K562 (cell line): Measurements from ENCODE around the gene NPM1. TPM values are rescaled to one million over a fixed set of nuclear protein-coding genes. Genes with fewer than 3 reads are reported as not detected.

Experiments used
- ATAC-seq: fragments of 200-7000 bp; cut with Tn5 transposase; 3 replicates; pipeline ENCODE4 v1.9.1; 2020; ENCODE audit warnings: moderate library complexity
- BruUV-seq: library from RNA; stranded (reverse); fragments of 400-500 nt; replicated peaks from 2 replicates; lab custom pipeline; 2021; lab: Mats Ljungman, UMichigan
- CTCF ChIA-PET: fragments of 300-600 bp; formaldehyde crosslinking; extraction: SDS; loops from one replicate; lab custom pipeline; 2021; ENCODE audit warnings: low intra/inter-chr PET ratio; lab: Yijun Ruan, JAX
- POLR2A ChIA-PET: fragments of 300-600, 350-650 bp; sonication (Branson Sonifier 250); formaldehyde crosslinking; extraction: SDS; loops from one replicate; lab custom pipeline; 2021; ENCODE audit warnings: antibody characterized with exemption, inconsistent platforms; lab: Yijun Ruan, JAX
- DNase-seq, 4 experiments: peaks; one replicate each; pipeline versions ENCODE4 v3.0.0 to v3.0.0-alpha.2; 2011 to 2018; ENCODE audit warnings: low spot score in 3 of 4, mixed read lengths in 3 of 4; ENCODE audit errors: extremely low read depth in 1 of 4
- FAIRE-seq: peaks from 2 replicates; lab custom pipeline; 2011; peaks lifted over from hg19 to GRCh38; lab: Jason Lieb, UNC
- H2AFZ ChIP-seq: 2 replicates; pipeline ENCODE4 v1.6.0; 2011; ENCODE audit warnings: low read depth, low read length, control low read depth, inconsistent platforms
- H3K27ac ChIP-seq: fragments of 200-600 bp; 3 replicates; pipeline ENCODE4 v1.8.0; 2011; ENCODE audit warnings: low read depth, mild to moderate bottlenecking, control low read depth, inconsistent platforms, low read length, moderate library complexity, mixed read lengths; ENCODE audit errors: extremely low read depth
- H3K27me3 ChIP-seq, 2 experiments: fragments of 300-600 bp in 1 of 2; 2 replicates in 1 of 2; 3 replicates in 1 of 2; pipeline versions ENCODE4 v1.6.0 to v1.8.0; 2011; ENCODE audit warnings: inconsistent platforms in 2 of 2, low read length in 2 of 2, mild to moderate bottlenecking in 1 of 2, mixed read lengths in 1 of 2, moderate library complexity in 1 of 2; ENCODE audit not compliant: control insufficient read depth in 2 of 2, insufficient read depth in 2 of 2
- H3K36me3 ChIP-seq: fragments of 300-600 bp; 3 replicates; pipeline ENCODE4 v1.8.0; 2011; ENCODE audit warnings: mild to moderate bottlenecking, low read length, inconsistent platforms; ENCODE audit not compliant: control insufficient read depth, insufficient read depth
- H3K4me1 ChIP-seq, 2 experiments: fragments of 200-600 bp in 1 of 2; replicated peaks in 1 of 2; 2 replicates in 1 of 2; 3 replicates in 1 of 2; pipeline versions ENCODE4 v1.5.1 to v1.8.0; 2011; ENCODE audit warnings: inconsistent platforms in 2 of 2, low read length in 2 of 2, mild to moderate bottlenecking in 1 of 2, mixed read lengths in 1 of 2, moderate library complexity in 1 of 2; ENCODE audit not compliant: control insufficient read depth in 2 of 2, insufficient read depth in 2 of 2
- H3K4me2 ChIP-seq: 2 replicates; pipeline ENCODE4 v1.6.1; 2011; ENCODE audit warnings: low read length, control low read depth, inconsistent platforms, mixed read lengths; ENCODE audit not compliant: insufficient read depth
- H3K4me3 ChIP-seq: fragments of 200-600 bp; sonication (generic), shearing (Covaris generic); 2 replicates; pipeline ENCODE4 v1.5.1; 2016; ENCODE audit warnings: control low read depth, inconsistent platforms
- H3K79me2 ChIP-seq: fragments of 200-600 bp; 3 replicates; pipeline ENCODE4 v1.8.0; 2011; ENCODE audit warnings: low read length, inconsistent platforms; ENCODE audit not compliant: control insufficient read depth, insufficient read depth
- H3K9ac ChIP-seq, 2 experiments: 2 replicates each; pipeline versions ENCODE4 v1.6.0 to v1.6.1; 2011; ENCODE audit warnings: low read depth in 2 of 2, low read length in 2 of 2, control low read depth in 1 of 2, inconsistent platforms in 1 of 2, mild to moderate bottlenecking in 1 of 2, mixed read lengths in 1 of 2; ENCODE audit not compliant: insufficient read depth in 1 of 2
- H3K9me1 ChIP-seq: one replicate; pipeline ENCODE4 v1.6.0; 2011; ENCODE audit warnings: inconsistent platforms, mild to moderate bottlenecking, low read length, moderate library complexity; ENCODE audit not compliant: control insufficient read depth, insufficient read depth
- H3K9me3 ChIP-seq: replicated peaks from 2 replicates; pipeline ENCODE4 v1.5.1; 2011; ENCODE audit warnings: low read depth, low read length, inconsistent platforms; ENCODE audit not compliant: control insufficient read depth, insufficient read depth
- H4K20me1 ChIP-seq: replicated peaks from 2 replicates; pipeline ENCODE4 v1.6.1; 2011; ENCODE audit warnings: low read length, inconsistent platforms, mixed read lengths; ENCODE audit not compliant: control insufficient read depth, insufficient read depth
- CSDE1 ChIP-seq, 2 experiments: fragments of 450-650 bp; IDR thresholded peaks; 2 replicates each; pipeline ENCODE4 v1.6.1; 2016; ENCODE audit warnings: mild to moderate bottlenecking in 1 of 2
- EWSR1 ChIP-seq: fragments of 450-650 bp; IDR thresholded peaks from 2 replicates; pipeline ENCODE4 v1.6.1; 2018; ENCODE audit warnings: borderline replicate concordance, mild to moderate bottlenecking, low read depth, moderate library complexity; ENCODE audit not compliant: partially characterized antibody
- FIP1L1 ChIP-seq: fragments of 200-400 bp; formaldehyde crosslinking; IDR thresholded peaks from 2 replicates; pipeline ENCODE4 v1.6.1; 2018; ENCODE audit warnings: mild to moderate bottlenecking, low read depth, low read length; ENCODE audit not compliant: poor library complexity, severe bottlenecking
- FOXA3 ChIP-seq, 2 experiments: fragments of 450-650 bp in 1 of 2; sonication (generic) in 1 of 2; formaldehyde crosslinking; IDR thresholded peaks in 1 of 2; conservative IDR thresholded peaks in 1 of 2; 2 replicates each; pipeline versions ENCODE4 v1.4.0 to v1.8.0; 2020 to 2022; ENCODE audit warnings: mild to moderate bottlenecking in 2 of 2, missing genetic modification reagents in 1 of 2
- OTX1 ChIP-seq: fragments of 450-650 bp; formaldehyde crosslinking; IDR thresholded peaks from 2 replicates; pipeline ENCODE4 v1.4.0; 2022; ENCODE audit warnings: mild to moderate bottlenecking
- RBBP5 ChIP-seq: fragments of 200-600 bp; sonication (generic); IDR thresholded peaks from 2 replicates; pipeline ENCODE4 v1.6.1; 2012; ENCODE audit warnings: borderline replicate concordance, mild to moderate bottlenecking, low read length, control low read depth, inconsistent platforms; ENCODE audit not compliant: insufficient read depth, poor library complexity, severe bottlenecking
- SAFB2 ChIP-seq: fragments of 200-400 bp; formaldehyde crosslinking; IDR thresholded peaks from 2 replicates; pipeline ENCODE4 v1.6.1; 2018; ENCODE audit warnings: borderline replicate concordance, low read length, low read depth, moderate library complexity; ENCODE audit not compliant: severe bottlenecking
- SLC30A9 ChIP-seq: fragments of 250-450 bp; sonication (Bioruptor Pico); IDR thresholded peaks from 2 replicates; pipeline ENCODE4 v1.8.0; 2022; ENCODE audit warnings: mild to moderate bottlenecking, moderate library complexity
- TFAM ChIP-seq: fragments of 250-450 bp; sonication (Bioruptor Pico); conservative IDR thresholded peaks from 2 replicates; pipeline ENCODE4 v1.5.0; 2021; ENCODE audit warnings: mild to moderate bottlenecking, moderate library complexity
- ZC3H4 ChIP-seq: sonication (generic); formaldehyde crosslinking; IDR thresholded peaks from 2 replicates; pipeline ENCODE4 v1.9.0; 2021; ENCODE audit warnings: missing genetic modification reagents, borderline replicate concordance
- ZNF57 ChIP-seq: fragments of 450-650 bp; formaldehyde crosslinking; IDR thresholded peaks from 2 replicates; pipeline ENCODE4 v1.4.0; 2020; ENCODE audit warnings: mild to moderate bottlenecking, moderate library complexity
- WGBS: fragments of 100-300 bp; shearing (Covaris generic); methylation state at CpG from one replicate; pipeline ENCODE4 v1.1.6; 2016; ENCODE audit warnings: low coverage, mixed read lengths; ENCODE audit not compliant: insufficient coverage; ENCODE audit errors: missing lambda C conversion rate; 5-methylcytosine and 5-hydroxymethylcytosine counted together
- in situ Hi-C: fragments of 300-500 bp; cut with MboI; formaldehyde crosslinking; loops from 4 replicates; pipeline ENCODE4 v1.15.0; 2018; ENCODE audit warnings: inconsistent platforms, mixed read lengths
- intact Hi-C: fragments of 100-400 bp; cut with micrococcal nuclease; formaldehyde crosslinking; loops from 2 replicates; pipeline ENCODE4 v1.14.2; 2022
- polyA plus RNA-seq, 8 experiments: library from polyadenylated mRNA; depleted of rRNA in 4 of 8; stranded (reverse) in 5 of 8; unstranded in 3 of 8; fragments of >200 nt; fragmentation: Nextera tagmentation in 2 of 8; fragmentation: Illumina TruSeq in 1 of 8; extraction: Ambion mirVana in 2 of 8; extraction: Trizol in 1 of 8; gene quantifications; 2 replicates each; pipeline versions ENCODE4 v1.2.1 to v1.2.3, GENCODE V29; 2011 to 2014; ENCODE audit warnings: inconsistent platforms in 1 of 8, missing spikeins in 1 of 8
- total RNA-seq, 7 experiments: library from RNA; depleted of rRNA in 6 of 7; stranded (reverse); fragments of >200 nt in 6 of 7; fragmentation: Illumina TruSeq in 2 of 7; extraction: Trizol in 2 of 7; gene quantifications; 2 replicates each; pipeline versions ENCODE4 v1.2.1 to v1.2.3, GENCODE V29; 2011 to 2021; ENCODE audit warnings: low replicate concordance in 1 of 7
- TF ChIP-seq, protein P1 (sequence below): sonication (generic); formaldehyde crosslinking; IDR thresholded peaks from 2 replicates; pipeline ENCODE4 v1.8.0; 2022; ENCODE audit warnings: missing genetic modification reagents, mild to moderate bottlenecking, borderline replicate concordance
- TF ChIP-seq, protein P2 (sequence below), 2 experiments: fragments of 200-800 bp in 1 of 2; sonication (Bioruptor generic) in 1 of 2; sonication (generic) in 1 of 2; formaldehyde crosslinking in 1 of 2; IDR thresholded peaks in 1 of 2; conservative IDR thresholded peaks in 1 of 2; 2 replicates each; pipeline versions ENCODE4 v1.5.0 to v1.6.1; 2016 to 2020; ENCODE audit warnings: missing compliant biosample characterization in 1 of 2, missing genetic modification characterization in 1 of 2, missing genetic modification reagents in 1 of 2
- TF ChIP-seq, protein P3 (sequence below): fragments of 450-650 bp; formaldehyde crosslinking; IDR thresholded peaks from 2 replicates; pipeline ENCODE4 v1.4.0; 2020; ENCODE audit warnings: mild to moderate bottlenecking, moderate library complexity

NPM1 gene
- total and polyA plus RNA-seq, 9 of the 15 experiments (the other 6 are each of a cell fraction or from before 2014, with no cell fraction given) = 2,438 to 6,909 (median 5,639) TPM

DNA sequence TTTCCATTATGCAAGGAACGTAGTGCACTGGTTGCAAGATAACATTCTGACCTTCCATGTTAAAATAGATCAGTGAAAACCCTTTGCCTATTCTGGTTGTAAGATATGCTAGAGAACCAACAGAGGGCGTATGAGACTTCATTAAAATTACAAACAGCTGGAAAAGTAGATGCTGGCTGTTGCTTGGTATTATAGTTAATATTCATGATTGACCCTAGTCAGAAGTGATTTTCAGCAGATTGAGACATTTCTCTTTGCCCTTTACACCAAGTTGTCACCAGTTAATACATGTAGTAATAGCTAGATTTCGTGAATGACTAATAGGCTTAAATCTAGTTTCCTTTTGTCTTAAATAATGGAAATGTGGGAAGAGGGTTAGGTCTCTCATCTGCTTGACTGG, 18.0 kb downstream of the NPM1 start (continued):
- TF ChIP-seq RBBP5 (no peak), OTX1 (no peak), FIP1L1 (no peak), FOXA3 (CRISPR knock-in tag; conservative IDR thresholded peaks at IDR 0.05 in 1 of 2, IDR thresholded peaks at IDR 0.05 in 1 of 2) (no peak)

DNA sequence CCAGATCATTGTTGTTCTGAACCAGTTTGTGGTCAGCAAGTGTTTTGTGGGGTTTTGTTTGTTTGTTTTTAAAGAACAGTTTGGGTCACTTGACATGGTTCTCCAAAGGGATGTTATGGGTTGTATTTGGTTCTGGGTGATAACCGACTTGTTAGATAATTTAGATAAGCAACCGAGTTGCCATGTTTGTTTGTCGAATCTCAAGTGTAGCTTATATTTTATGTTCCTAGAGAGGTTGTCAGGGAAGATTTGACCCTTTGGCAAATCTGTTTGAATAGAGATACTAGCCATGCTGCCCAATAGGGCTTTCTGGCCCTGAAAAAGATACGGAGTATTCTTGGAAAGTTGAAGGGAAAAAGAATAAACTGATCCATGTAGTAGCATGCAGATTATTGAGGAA, 19.6 kb downstream of the NPM1 start:
- ChIA-PET POLR2A (interaction anchor here (2.2 kb wide), 1 partner anchor 18 kb away, joined by 12 read pairs; no protein-coding TSS in a partner anchor), CTCF (no interaction called here)
- H3K36me3 ChIP-seq = peaks cover 75% of the 10 kb centered on the region
- 56% methylated on average over 4 of the region's 4 CpGs for WGBS
- peaks cover 24% of the 10 kb centered on the region for H4K20me1 ChIP-seq
- no peak overlapping the region for H3K27ac ChIP-seq
- no peaks in the 10 kb centered on the region for H3K27me3 ChIP-seq
- no peak overlapping the region for H3K4me2 ChIP-seq
- TSS peak; percentile 14 for BruUV-seq
- no peak overlapping the region for H3K9ac ChIP-seq
- H3K4me1 ChIP-seq = peaks cover 0 to 13% of the 10 kb centered on the region in 2 experiments; a peak in 2 of 5 replicates
- H3K4me3 ChIP-seq = no peak overlapping the region
- intact Hi-C loops (no loop called here), in situ Hi-C loops (no loop called here)
- no peaks in the 10 kb centered on the region for H3K9me1 ChIP-seq
- no peaks in the 10 kb centered on the region for H3K9me3 ChIP-seq
- no peak for ATAC-seq
- H3K79me2 ChIP-seq = peaks cover 55% of the 10 kb centered on the region
- no peak overlapping the region for H2AFZ ChIP-seq
- DNase-seq = no peak
- no peak for FAIRE-seq
- TF ChIP-seq TFAM (no peak), SAFB2 (no peak), EWSR1 (no peak), SLC30A9 (CRISPR knock-in tag) (no peak), ZC3H4 (CRISPR knock-in tag) (no peak), CSDE1 (IDR thresholded peaks at IDR 0.05) (no peak), ZNF57 (CRISPR knock-in tag) (no peak)
- TF ChIP-seq, protein P1, sequence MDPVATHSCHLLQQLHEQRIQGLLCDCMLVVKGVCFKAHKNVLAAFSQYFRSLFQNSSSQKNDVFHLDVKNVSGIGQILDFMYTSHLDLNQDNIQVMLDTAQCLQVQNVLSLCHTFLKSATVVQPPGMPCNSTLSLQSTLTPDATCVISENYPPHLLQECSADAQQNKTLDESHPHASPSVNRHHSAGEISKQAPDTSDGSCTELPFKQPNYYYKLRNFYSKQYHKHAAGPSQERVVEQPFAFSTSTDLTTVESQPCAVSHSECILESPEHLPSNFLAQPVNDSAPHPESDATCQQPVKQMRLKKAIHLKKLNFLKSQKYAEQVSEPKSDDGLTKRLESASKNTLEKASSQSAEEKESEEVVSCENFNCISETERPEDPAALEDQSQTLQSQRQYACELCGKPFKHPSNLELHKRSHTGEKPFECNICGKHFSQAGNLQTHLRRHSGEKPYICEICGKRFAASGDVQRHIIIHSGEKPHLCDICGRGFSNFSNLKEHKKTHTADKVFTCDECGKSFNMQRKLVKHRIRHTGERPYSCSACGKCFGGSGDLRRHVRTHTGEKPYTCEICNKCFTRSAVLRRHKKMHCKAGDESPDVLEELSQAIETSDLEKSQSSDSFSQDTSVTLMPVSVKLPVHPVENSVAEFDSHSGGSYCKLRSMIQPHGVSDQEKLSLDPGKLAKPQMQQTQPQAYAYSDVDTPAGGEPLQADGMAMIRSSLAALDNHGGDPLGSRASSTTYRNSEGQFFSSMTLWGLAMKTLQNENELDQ (CRISPR knock-in tag) = no peak
- TF ChIP-seq, protein P2, sequence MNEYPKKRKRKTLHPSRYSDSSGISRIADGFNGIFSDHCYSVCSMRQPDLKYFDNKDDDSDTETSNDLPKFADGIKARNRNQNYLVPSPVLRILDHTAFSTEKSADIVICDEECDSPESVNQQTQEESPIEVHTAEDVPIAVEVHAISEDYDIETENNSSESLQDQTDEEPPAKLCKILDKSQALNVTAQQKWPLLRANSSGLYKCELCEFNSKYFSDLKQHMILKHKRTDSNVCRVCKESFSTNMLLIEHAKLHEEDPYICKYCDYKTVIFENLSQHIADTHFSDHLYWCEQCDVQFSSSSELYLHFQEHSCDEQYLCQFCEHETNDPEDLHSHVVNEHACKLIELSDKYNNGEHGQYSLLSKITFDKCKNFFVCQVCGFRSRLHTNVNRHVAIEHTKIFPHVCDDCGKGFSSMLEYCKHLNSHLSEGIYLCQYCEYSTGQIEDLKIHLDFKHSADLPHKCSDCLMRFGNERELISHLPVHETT (CRISPR knock-in tag; conservative IDR thresholded peaks at IDR 0.05 in 1 of 2, IDR thresholded peaks at IDR 0.05 in 1 of 2) = no peak
- TF ChIP-seq, protein P3, sequence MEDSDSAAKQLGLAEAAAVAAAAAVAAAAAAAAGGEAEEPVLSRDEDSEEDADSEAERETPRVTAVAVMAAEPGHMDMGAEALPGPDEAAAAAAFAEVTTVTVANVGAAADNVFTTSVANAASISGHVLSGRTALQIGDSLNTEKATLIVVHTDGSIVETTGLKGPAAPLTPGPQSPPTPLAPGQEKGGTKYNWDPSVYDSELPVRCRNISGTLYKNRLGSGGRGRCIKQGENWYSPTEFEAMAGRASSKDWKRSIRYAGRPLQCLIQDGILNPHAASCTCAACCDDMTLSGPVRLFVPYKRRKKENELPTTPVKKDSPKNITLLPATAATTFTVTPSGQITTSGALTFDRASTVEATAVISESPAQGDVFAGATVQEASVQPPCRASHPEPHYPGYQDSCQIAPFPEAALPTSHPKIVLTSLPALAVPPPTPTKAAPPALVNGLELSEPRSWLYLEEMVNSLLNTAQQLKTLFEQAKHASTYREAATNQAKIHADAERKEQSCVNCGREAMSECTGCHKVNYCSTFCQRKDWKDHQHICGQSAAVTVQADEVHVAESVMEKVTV (CRISPR knock-in tag) = no peak
